Thyroid gland (tissue), 4 donors: ENCODE measurements around the gene SMG6. TPM values are rescaled to one million over a fixed set of nuclear protein-coding genes. Genes with fewer than 3 reads are reported as not detected.

Source experiments
- DNase-seq, 2 donors: peaks; one replicate each; pipeline ENCODE4 v3.0.0-alpha.2; 2019
- H3K27ac ChIP-seq, 3 donors: fragments of 200-600 bp; sonication (generic); 1 replicate in 2 of 3; 2 replicates in 1 of 3; pipeline ENCODE4 v1.5.1; 2016 to 2019; ENCODE audit warnings: mild to moderate bottlenecking in 1 of 3, moderate library complexity in 1 of 3
- H3K27me3 ChIP-seq: fragments of 200-600 bp; sonication (generic); one replicate; pipeline ENCODE4 v1.5.1; 2019
- H3K36me3 ChIP-seq, 2 donors: fragments of 200-600 bp; sonication (generic); one replicate each; pipeline ENCODE4 v1.5.1; 2016 to 2019
- H3K4me1 ChIP-seq, 2 donors: fragments of 200-600 bp; sonication (generic); one replicate each; pipeline ENCODE4 v1.5.1; 2017 to 2019
- H3K4me3 ChIP-seq, 3 donors: fragments of 200-600 bp; sonication (generic); replicated peaks in 1 of 3; 1 replicate in 2 of 3; 2 replicates in 1 of 3; pipeline ENCODE4 v1.5.1; 2016; ENCODE audit warnings: mild to moderate bottlenecking in 1 of 3
- H3K9me3 ChIP-seq: fragments of 200-600 bp; sonication (generic); one replicate; pipeline ENCODE4 v1.5.1; 2017
- CTCF ChIP-seq, 6 experiments: fragments of 200-600 bp in 3 of 6; fragments of 450-650 bp in 3 of 6; sonication (generic) in 3 of 6; IDR thresholded peaks; one replicate each; pipeline ENCODE4 v1.5.1; 2016 to 2019; ENCODE audit warnings: antibody characterized with exemption in 6 of 6, mild to moderate bottlenecking in 2 of 6, inconsistent platforms in 1 of 6, moderate library complexity in 1 of 6
- POLR2A ChIP-seq, 2 donors: fragments of 450-650 bp; IDR thresholded peaks; one replicate each; pipeline ENCODE4 v1.6.1; 2017; ENCODE audit warnings: antibody characterized with exemption in 2 of 2, mild to moderate bottlenecking in 2 of 2, moderate library complexity in 1 of 2
- WGBS, 2 donors: methylation state at CpG; one replicate each; pipeline ENCODE4 v1.1.5; 2017; 5-methylcytosine and 5-hydroxymethylcytosine counted together
- intact Hi-C: fragments of 100-400 bp; cut with DNase I; formaldehyde crosslinking; loops from one replicate; pipeline ENCODE4 v1.15.1; 2023
- total RNA-seq, 4 donors: library from RNA; depleted of rRNA; stranded (reverse); fragments of >200 nt; gene quantifications; one replicate each; pipeline ENCODE4 v1.2.3, GENCODE V29; 2016

SMG6 gene
- total RNA-seq, 4 donors from 2014 or later, result 26.0 to 35.9 (median 32.9) TPM

GRCh38 chr17:2124391-2124790 is 179.2 kb downstream of the SMG6 start:
- intact Hi-C loops, result no loop called here
- H3K27me3 ChIP-seq, result no peaks in the 10 kb centered on the region
- 77 to 81% methylated on average over 6 of the region's 6 CpGs for WGBS, 2 donors

DNA sequence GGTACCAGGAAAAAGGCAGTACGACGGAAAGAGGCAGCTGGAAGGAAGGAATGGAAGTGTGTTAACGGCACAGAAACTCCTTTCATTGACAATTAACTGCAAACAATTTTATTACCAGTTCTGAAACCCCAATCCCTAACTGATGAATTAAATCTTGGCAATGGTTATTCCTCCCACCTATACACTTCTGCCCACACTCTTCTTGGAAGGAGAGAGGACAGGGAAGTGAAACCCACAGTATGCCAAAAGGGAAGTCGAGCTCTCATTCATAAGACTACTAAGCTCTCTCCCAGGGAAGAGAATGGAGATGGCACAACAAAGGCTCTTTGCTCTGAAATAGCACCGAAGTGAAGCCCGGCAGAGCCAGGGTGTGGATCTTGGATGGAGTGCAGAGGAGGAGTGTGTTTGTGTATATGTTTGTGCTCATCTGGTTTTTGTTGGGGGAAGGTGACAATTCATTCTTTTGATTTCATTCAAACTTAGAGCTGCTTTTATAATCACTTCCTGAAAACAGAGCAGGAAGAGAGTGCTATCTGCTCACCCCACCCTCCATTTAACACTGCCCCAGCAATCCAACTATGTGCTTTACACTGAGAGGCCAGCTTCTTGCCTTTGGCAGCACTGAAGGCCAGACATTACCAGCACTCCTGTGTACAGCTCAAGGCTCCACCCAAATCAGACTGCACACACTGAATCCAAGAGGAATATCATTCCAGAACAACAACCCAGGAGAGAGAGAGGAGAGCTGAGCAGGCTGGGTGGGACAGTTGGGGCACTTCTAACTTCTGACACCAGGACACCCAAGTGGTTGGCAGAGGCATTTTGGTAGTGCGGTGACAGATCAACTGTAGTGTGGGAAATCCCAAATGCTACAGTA is 180.0 kb downstream of the SMG6 start:
- Histone ChIP-seq H3K27ac (peak overlapping the region; percentile 70 to 86 (median 76)), H3K27me3 (no peaks in the 10 kb centered on the region), H3K36me3 (no peaks in the 10 kb centered on the region), H3K9me3 (no peaks in the 10 kb centered on the region), H3K4me3 (no peak overlapping the region), H3K4me1 (peaks cover 25 to 28% of the 10 kb centered on the region in 2 donors)
- no peak for TF ChIP-seq CTCF (IDR thresholded peaks at IDR 0.05)
- intact Hi-C loops, result no loop called here
- peak in 1 of 2 donors; percentile 23 for DNase-seq
- 54 to 62% methylated on average over 7 of the region's 7 CpGs for WGBS, 2 donors

More at GRCh38 chr17:2124391-2124790, 179.2 kb downstream of the SMG6 start:
- H3K4me1 ChIP-seq, result peaks cover 23 to 28% of the 10 kb centered on the region in 2 donors
- no peaks in the 10 kb centered on the region for H3K36me3 ChIP-seq
- DNase-seq, result no peak
- H3K27ac ChIP-seq, result peak overlapping the region; percentile 70 to 86 (median 76)
- no peaks in the 10 kb centered on the region for H3K9me3 ChIP-seq
- no peak overlapping the region for H3K4me3 ChIP-seq
- no peak for TF ChIP-seq CTCF (IDR thresholded peaks at IDR 0.05)
- TF ChIP-seq POLR2A (IDR thresholded peaks at IDR 0.05), result no peak

- Histone ChIP-seq H3K36me3 (no peaks in the 10 kb centered on the region), H3K27me3 (no peaks in the 10 kb centered on the region), H3K4me3 (no peak overlapping the region), H3K27ac (peak overlapping the region; percentile 70 to 86 (median 76)), H3K4me1 (peaks cover 28 to 32% of the 10 kb centered on the region in 2 donors), H3K9me3 (no peaks in the 10 kb centered on the region)
- TF ChIP-seq POLR2A (IDR thresholded peaks at IDR 0.05) (no peak), CTCF (IDR thresholded peaks at IDR 0.05) (peak in 1 of 6 experiments; percentile 8)
- intact Hi-C loops, result no loop called here
- DNase-seq, result peak; percentile 32 to 50
- WGBS, 2 donors, result 28 to 55% methylated on average over 14 to 16 of the region's 16 CpGs
These were observed 180.8 kb downstream of the SMG6 start for GRCh38 chr17:2122641-2123302.

DNA sequence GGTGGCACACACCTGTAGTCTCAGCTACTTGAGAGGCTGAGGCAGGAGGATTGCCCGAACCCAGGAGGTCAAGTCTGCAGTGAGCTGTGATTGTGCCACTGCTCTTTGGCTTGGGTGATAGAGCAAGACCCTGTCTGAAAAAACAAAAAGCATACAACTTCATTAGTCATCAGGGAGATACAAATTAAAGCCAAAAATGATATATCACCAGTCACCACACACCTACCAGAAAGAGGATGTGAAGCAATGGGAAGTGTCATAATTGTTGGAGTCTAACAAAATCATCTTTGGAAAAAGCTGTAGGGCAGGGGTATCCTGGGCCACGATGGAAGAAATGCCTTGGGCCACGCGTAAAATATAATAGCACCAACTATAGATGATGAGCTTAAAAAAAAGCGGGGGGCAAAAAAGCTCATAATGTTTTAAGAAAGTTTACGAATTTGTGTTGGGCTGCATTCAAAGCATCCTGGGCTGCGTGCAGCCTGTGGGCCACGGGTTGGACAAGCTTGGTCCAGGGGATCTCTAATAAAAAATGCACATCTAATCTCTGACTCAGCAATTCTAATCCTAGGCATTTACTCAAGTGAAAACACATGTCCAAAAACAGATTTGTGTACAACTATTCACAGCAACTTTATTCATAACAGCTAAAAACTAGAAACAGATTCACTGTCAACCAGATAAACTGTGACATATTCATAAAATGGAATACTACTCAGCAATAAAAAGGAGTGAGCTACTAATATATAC is 182.8 kb downstream of the SMG6 start:
- TF ChIP-seq CTCF (IDR thresholded peaks at IDR 0.05) (no peak), POLR2A (IDR thresholded peaks at IDR 0.05) (no peak)
- intact Hi-C loops, result no loop called here
- Histone ChIP-seq H3K36me3 (no peaks in the 10 kb centered on the region), H3K27me3 (no peaks in the 10 kb centered on the region), H3K9me3 (no peaks in the 10 kb centered on the region), H3K4me1 (peaks cover 25 to 32% of the 10 kb centered on the region in 2 donors), H3K27ac (no peak overlapping the region), H3K4me3 (no peak overlapping the region)
- 88 to 92% methylated on average over 8 of the region's 8 CpGs for WGBS, 2 donors
- DNase-seq, result no peak
